Calu3 (cell line): Measurements from ENCODE around the gene PXDN. TPM values are rescaled to one million over a fixed set of nuclear protein-coding genes. Genes with fewer than 3 reads are reported as not detected.

ENCODE experiments used
- BruUV-seq: library from RNA; stranded (reverse); fragments of 400-500 nt; replicated peaks from 2 replicates; lab custom pipeline; 2021; lab: Mats Ljungman, UMichigan
- CTCF ChIA-PET: fragments of 300-600 bp; sonication (Branson Sonifier 250); formaldehyde crosslinking; loops from one replicate; lab custom pipeline; 2022; ENCODE audit warnings: antibody characterized with exemption; lab: Charles Lee
- DNase-seq: peaks from one replicate; pipeline ENCODE4 v3.0.0; 2022
- H3K27ac Mint-ChIP-seq: one replicate; pipeline ENCODE4 v1.8.0; 2022; ENCODE audit warnings: mixed read lengths; ENCODE audit not compliant: unreplicated experiment
- H3K27me3 Mint-ChIP-seq: one replicate; pipeline ENCODE4 v1.8.0; 2022; ENCODE audit warnings: mixed read lengths; ENCODE audit not compliant: unreplicated experiment
- H3K36me3 Mint-ChIP-seq: one replicate; pipeline ENCODE4 v1.8.0; 2022; ENCODE audit warnings: mild to moderate bottlenecking, moderate library complexity, mixed read lengths; ENCODE audit not compliant: insufficient read depth, unreplicated experiment
- H3K4me1 Mint-ChIP-seq: one replicate; pipeline ENCODE4 v1.8.0; 2022; ENCODE audit warnings: mild to moderate bottlenecking, low read depth, mixed read lengths; ENCODE audit not compliant: unreplicated experiment
- H3K4me3 Mint-ChIP-seq: one replicate; pipeline ENCODE4 v1.8.0; 2022; ENCODE audit warnings: mild to moderate bottlenecking, low read depth, moderate library complexity, mixed read lengths; ENCODE audit not compliant: unreplicated experiment
- H3K9me3 Mint-ChIP-seq: one replicate; pipeline ENCODE4 v1.8.0; 2022; ENCODE audit warnings: low read depth, mixed read lengths; ENCODE audit not compliant: unreplicated experiment
- intact Hi-C: fragments of 100-400 bp; cut with micrococcal nuclease; formaldehyde crosslinking; loops from one replicate; pipeline ENCODE4 v1.10.0; 2022; ENCODE audit not compliant: unreplicated experiment
- total RNA-seq: library from RNA; stranded (reverse); gene quantifications from 2 replicates; pipeline ENCODE4 v1.2.3, GENCODE V29; 2022
- TF ChIP-seq, protein P1 (sequence below): fragments of 200-600 bp; IDR thresholded peaks from one replicate; pipeline ENCODE4 v1.8.0; 2022; ENCODE audit warnings: antibody characterized with exemption; ENCODE audit not compliant: unreplicated experiment

PXDN gene
- total RNA-seq, 1 experiment from 2014 or later, result not detected

DNA sequence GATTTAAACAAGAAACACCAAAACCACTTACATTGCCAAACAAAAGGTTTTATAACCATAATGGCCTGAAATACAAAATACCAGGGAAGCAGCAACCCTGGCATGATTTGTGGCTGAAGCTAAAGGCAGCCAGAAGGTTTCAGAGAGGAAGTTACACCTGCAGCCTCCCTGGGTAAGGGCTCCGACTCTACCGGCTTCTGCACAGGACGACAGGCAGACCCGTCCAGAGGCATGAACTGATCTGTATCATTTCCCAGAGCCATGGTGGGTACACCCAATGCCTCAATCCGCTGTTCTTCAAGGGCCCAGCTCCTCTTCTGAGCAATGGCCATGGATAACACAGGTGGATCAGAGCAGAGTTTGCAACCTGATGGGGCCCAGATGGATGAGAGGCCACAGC lies 71.6 kb downstream of the PXDN start:
- Mint-ChIP-seq H3K4me1 (no peaks in the 10 kb centered on the region), H3K9me3 (peaks cover 9% of the 10 kb centered on the region), H3K27ac (no peak overlapping the region), H3K4me3 (no peak overlapping the region), H3K27me3 (no peaks in the 10 kb centered on the region), H3K36me3 (no peaks in the 10 kb centered on the region)
- no TSS peak for BruUV-seq
- TF ChIP-seq, protein P1, sequence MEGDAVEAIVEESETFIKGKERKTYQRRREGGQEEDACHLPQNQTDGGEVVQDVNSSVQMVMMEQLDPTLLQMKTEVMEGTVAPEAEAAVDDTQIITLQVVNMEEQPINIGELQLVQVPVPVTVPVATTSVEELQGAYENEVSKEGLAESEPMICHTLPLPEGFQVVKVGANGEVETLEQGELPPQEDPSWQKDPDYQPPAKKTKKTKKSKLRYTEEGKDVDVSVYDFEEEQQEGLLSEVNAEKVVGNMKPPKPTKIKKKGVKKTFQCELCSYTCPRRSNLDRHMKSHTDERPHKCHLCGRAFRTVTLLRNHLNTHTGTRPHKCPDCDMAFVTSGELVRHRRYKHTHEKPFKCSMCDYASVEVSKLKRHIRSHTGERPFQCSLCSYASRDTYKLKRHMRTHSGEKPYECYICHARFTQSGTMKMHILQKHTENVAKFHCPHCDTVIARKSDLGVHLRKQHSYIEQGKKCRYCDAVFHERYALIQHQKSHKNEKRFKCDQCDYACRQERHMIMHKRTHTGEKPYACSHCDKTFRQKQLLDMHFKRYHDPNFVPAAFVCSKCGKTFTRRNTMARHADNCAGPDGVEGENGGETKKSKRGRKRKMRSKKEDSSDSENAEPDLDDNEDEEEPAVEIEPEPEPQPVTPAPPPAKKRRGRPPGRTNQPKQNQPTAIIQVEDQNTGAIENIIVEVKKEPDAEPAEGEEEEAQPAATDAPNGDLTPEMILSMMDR, result no peak
- DNase-seq, result no peak
- intact Hi-C loops, result no loop called here
- CTCF ChIA-PET, result no interaction called here

GRCh38 chr2:1671916-1672315 lies 72.4 kb downstream of the PXDN start:
- no TSS peak for BruUV-seq
- H3K4me3 Mint-ChIP-seq, result no peak overlapping the region
- no peaks in the 10 kb centered on the region for H3K27me3 Mint-ChIP-seq
- CTCF ChIA-PET, result no interaction called here
- TF ChIP-seq, protein P1, result no peak
- intact Hi-C loops, result no loop called here
- no peaks in the 10 kb centered on the region for H3K36me3 Mint-ChIP-seq
- DNase-seq, result no peak
- no peaks in the 10 kb centered on the region for H3K4me1 Mint-ChIP-seq
- no peak overlapping the region for H3K27ac Mint-ChIP-seq
- H3K9me3 Mint-ChIP-seq, result peaks cover 15% of the 10 kb centered on the region

GRCh38 chr2:1670636-1671035 lies 73.7 kb downstream of the PXDN start:
- intact Hi-C loops, result no loop called here

GRCh38 chr2:1665761-1666505 lies 78.4 kb downstream of the PXDN start:
- Mint-ChIP-seq H3K27ac (no peak overlapping the region), H3K9me3 (peaks cover 27% of the 10 kb centered on the region), H3K4me1 (no peaks in the 10 kb centered on the region), H3K36me3 (no peaks in the 10 kb centered on the region), H3K4me3 (no peak overlapping the region), H3K27me3 (no peaks in the 10 kb centered on the region)
- TF ChIP-seq, protein P1, result no peak
- no peak for DNase-seq
- CTCF ChIA-PET, result no interaction called here
- intact Hi-C loops, result no loop called here
- BruUV-seq, result no TSS peak

More at GRCh38 chr2:1670636-1671035, 73.7 kb downstream of the PXDN start:
- Mint-ChIP-seq H3K36me3 (no peaks in the 10 kb centered on the region), H3K4me1 (no peaks in the 10 kb centered on the region), H3K27ac (no peak overlapping the region), H3K27me3 (no peaks in the 10 kb centered on the region), H3K4me3 (no peak overlapping the region), H3K9me3 (peaks cover 16% of the 10 kb centered on the region)
- DNase-seq, result no peak
- TF ChIP-seq, protein P1, result no peak
- BruUV-seq, result no TSS peak
- CTCF ChIA-PET, result no interaction called here
